ENCODE data around the gene MARF1.

The MARF1 gene

GRCh38 chr16:15587152-15587825 lies 55.7 kb downstream of the MARF1 start:
- Histone ChIP-seq H3K9me3 (ENCODE audit: control insufficient read depth in 2 of 2, low read length in 2 of 2) (peaks cover 0 to 3% of the 10 kb centered on the region in 2 donors), H3K27me3 (ENCODE audit: control insufficient read depth in 2 of 2, insufficient read depth in 2 of 2, low read length in 2 of 2) (no peaks in the 10 kb centered on the region), H3K9ac (ENCODE audit: low read depth in 1 of 2, low read length in 2 of 2) (no peak overlapping the region), H3K27ac (ENCODE audit: low read depth in 2 of 2, low read length in 2 of 2) (no peak overlapping the region), H3K4me1 (ENCODE audit: control insufficient read depth in 2 of 2, insufficient read depth in 2 of 2, low read length in 2 of 2) (peaks cover 11% of the 10 kb centered on the region in 2 donors), H3K36me3 (ENCODE audit: control insufficient read depth in 2 of 2, insufficient read depth in 2 of 2, low read length in 2 of 2) (peaks cover 7 to 12% of the 10 kb centered on the region in 2 donors), H3K4me3 (ENCODE audit: low read length in 2 of 2) (no peak overlapping the region)

GRCh38 chr16:15586716-15587115 lies 56.2 kb downstream of the MARF1 start:
- Histone ChIP-seq H3K4me1 (ENCODE audit: control insufficient read depth in 2 of 2, insufficient read depth in 2 of 2, low read length in 2 of 2) (peaks cover 8 to 11% of the 10 kb centered on the region in 2 donors), H3K27me3 (ENCODE audit: control insufficient read depth in 2 of 2, insufficient read depth in 2 of 2, low read length in 2 of 2) (no peaks in the 10 kb centered on the region), H3K27ac (ENCODE audit: low read depth in 2 of 2, low read length in 2 of 2) (no peak overlapping the region), H3K36me3 (ENCODE audit: control insufficient read depth in 2 of 2, insufficient read depth in 2 of 2, low read length in 2 of 2) (peaks cover 7 to 12% of the 10 kb centered on the region in 2 donors), H3K4me3 (ENCODE audit: low read length in 2 of 2) (no peak overlapping the region), H3K9me3 (ENCODE audit: control insufficient read depth in 2 of 2, low read length in 2 of 2) (peaks cover 0 to 3% of the 10 kb centered on the region in 2 donors), H3K9ac (ENCODE audit: low read depth in 1 of 2, low read length in 2 of 2) (no peak overlapping the region)

GRCh38 chr16:15585956-15586355 lies 57.0 kb downstream of the MARF1 start:
- Histone ChIP-seq H3K27ac (ENCODE audit: low read depth in 2 of 2, low read length in 2 of 2) (no peak overlapping the region), H3K9ac (ENCODE audit: low read depth in 1 of 2, low read length in 2 of 2) (no peak overlapping the region), H3K9me3 (ENCODE audit: control insufficient read depth in 2 of 2, low read length in 2 of 2) (peaks cover 0 to 3% of the 10 kb centered on the region in 2 donors), H3K27me3 (ENCODE audit: control insufficient read depth in 2 of 2, insufficient read depth in 2 of 2, low read length in 2 of 2) (no peaks in the 10 kb centered on the region), H3K36me3 (ENCODE audit: control insufficient read depth in 2 of 2, insufficient read depth in 2 of 2, low read length in 2 of 2) (peaks cover 7 to 12% of the 10 kb centered on the region in 2 donors), H3K4me1 (ENCODE audit: control insufficient read depth in 2 of 2, insufficient read depth in 2 of 2, low read length in 2 of 2) (peaks cover 5 to 12% of the 10 kb centered on the region in 2 donors), H3K4me3 (ENCODE audit: low read length in 2 of 2) (no peak overlapping the region)

- no peak overlapping the region for H3K27ac ChIP-seq (ENCODE audit: low read depth in 2 of 2, low read length in 2 of 2)
- peaks cover 10 to 11% of the 10 kb centered on the region in 2 donors for H3K4me1 ChIP-seq (ENCODE audit: control insufficient read depth in 2 of 2, insufficient read depth in 2 of 2, low read length in 2 of 2)
- peaks cover 7% of the 10 kb centered on the region in 2 donors for H3K36me3 ChIP-seq (ENCODE audit: control insufficient read depth in 2 of 2, insufficient read depth in 2 of 2, low read length in 2 of 2)
- H3K27me3 ChIP-seq (ENCODE audit: control insufficient read depth in 2 of 2, insufficient read depth in 2 of 2, low read length in 2 of 2), result no peaks in the 10 kb centered on the region
- H3K9ac ChIP-seq (ENCODE audit: low read depth in 1 of 2, low read length in 2 of 2), result no peak overlapping the region
- H3K9me3 ChIP-seq (ENCODE audit: control insufficient read depth in 2 of 2, low read length in 2 of 2), result peaks cover 0 to 3% of the 10 kb centered on the region in 2 donors
- H3K4me3 ChIP-seq (ENCODE audit: low read length in 2 of 2), result no peak overlapping the region
These were observed 59.4 kb downstream of the MARF1 start for GRCh38 chr16:15583526-15583925.

GRCh38 chr16:15581127-15581815 lies 61.7 kb downstream of the MARF1 start:
- Histone ChIP-seq H3K27ac (ENCODE audit: low read depth in 2 of 2, low read length in 2 of 2) (no peak overlapping the region), H3K9ac (ENCODE audit: low read depth in 1 of 2, low read length in 2 of 2) (no peak overlapping the region), H3K4me1 (ENCODE audit: control insufficient read depth in 2 of 2, insufficient read depth in 2 of 2, low read length in 2 of 2) (peaks cover 18 to 25% of the 10 kb centered on the region in 2 donors), H3K4me3 (ENCODE audit: low read length in 2 of 2) (no peak overlapping the region), H3K27me3 (ENCODE audit: control insufficient read depth in 2 of 2, insufficient read depth in 2 of 2, low read length in 2 of 2) (no peaks in the 10 kb centered on the region), H3K36me3 (ENCODE audit: control insufficient read depth in 2 of 2, insufficient read depth in 2 of 2, low read length in 2 of 2) (no peaks in the 10 kb centered on the region), H3K9me3 (ENCODE audit: control insufficient read depth in 2 of 2, low read length in 2 of 2) (peaks cover 0 to 2% of the 10 kb centered on the region in 2 donors)

GRCh38 chr16:15578824-15579223 lies 64.1 kb downstream of the MARF1 start:
- H3K4me3 ChIP-seq (ENCODE audit: low read length in 2 of 2), result no peak overlapping the region
- H3K9ac ChIP-seq (ENCODE audit: low read depth in 1 of 2, low read length in 2 of 2), result no peak overlapping the region
- peak overlapping the region; percentile 87 to 97 for H3K27ac ChIP-seq (ENCODE audit: low read depth in 2 of 2, low read length in 2 of 2)
- no peaks in the 10 kb centered on the region for H3K36me3 ChIP-seq (ENCODE audit: control insufficient read depth in 2 of 2, insufficient read depth in 2 of 2, low read length in 2 of 2)
- H3K4me1 ChIP-seq (ENCODE audit: control insufficient read depth in 2 of 2, insufficient read depth in 2 of 2, low read length in 2 of 2), result peaks cover 18 to 31% of the 10 kb centered on the region in 2 donors
- H3K27me3 ChIP-seq (ENCODE audit: control insufficient read depth in 2 of 2, insufficient read depth in 2 of 2, low read length in 2 of 2), result no peaks in the 10 kb centered on the region
- no peaks in the 10 kb centered on the region for H3K9me3 ChIP-seq (ENCODE audit: control insufficient read depth in 2 of 2, low read length in 2 of 2)

- Histone ChIP-seq H3K4me3 (ENCODE audit: low read length in 2 of 2) (peak overlapping the region; percentile 48 to 64), H3K27me3 (ENCODE audit: control insufficient read depth in 2 of 2, insufficient read depth in 2 of 2, low read length in 2 of 2) (no peaks in the 10 kb centered on the region), H3K9ac (ENCODE audit: low read depth in 1 of 2, low read length in 2 of 2) (peak overlapping the region; percentile 38 to 48), H3K4me1 (ENCODE audit: control insufficient read depth in 2 of 2, insufficient read depth in 2 of 2, low read length in 2 of 2) (peaks cover 24 to 34% of the 10 kb centered on the region in 2 donors), H3K9me3 (ENCODE audit: control insufficient read depth in 2 of 2, low read length in 2 of 2) (no peaks in the 10 kb centered on the region), H3K36me3 (ENCODE audit: control insufficient read depth in 2 of 2, insufficient read depth in 2 of 2, low read length in 2 of 2) (no peaks in the 10 kb centered on the region), H3K27ac (ENCODE audit: low read depth in 2 of 2, low read length in 2 of 2) (peak overlapping the region; percentile 93 to 97)
These were observed 65.7 kb downstream of the MARF1 start for GRCh38 chr16:15576960-15577958.

- H3K36me3 ChIP-seq (ENCODE audit: control insufficient read depth in 2 of 2, insufficient read depth in 2 of 2, low read length in 2 of 2), result no peaks in the 10 kb centered on the region
- H3K27ac ChIP-seq (ENCODE audit: low read depth in 2 of 2, low read length in 2 of 2), result peak overlapping the region; percentile 93 to 97
- H3K9me3 ChIP-seq (ENCODE audit: control insufficient read depth in 2 of 2, low read length in 2 of 2), result no peaks in the 10 kb centered on the region
- no peak overlapping the region for H3K9ac ChIP-seq (ENCODE audit: low read depth in 1 of 2, low read length in 2 of 2)
- no peak overlapping the region for H3K4me3 ChIP-seq (ENCODE audit: low read length in 2 of 2)
- no peaks in the 10 kb centered on the region for H3K27me3 ChIP-seq (ENCODE audit: control insufficient read depth in 2 of 2, insufficient read depth in 2 of 2, low read length in 2 of 2)
- H3K4me1 ChIP-seq (ENCODE audit: control insufficient read depth in 2 of 2, insufficient read depth in 2 of 2, low read length in 2 of 2), result peaks cover 33 to 40% of the 10 kb centered on the region in 2 donors
These were observed 67.5 kb downstream of the MARF1 start for GRCh38 chr16:15575293-15576049.

GRCh38 chr16:15574614-15574948 lies 68.4 kb downstream of the MARF1 start:
- H3K9ac ChIP-seq (ENCODE audit: low read depth in 1 of 2, low read length in 2 of 2), result no peak overlapping the region
- H3K27ac ChIP-seq (ENCODE audit: low read depth in 2 of 2, low read length in 2 of 2), result no peak overlapping the region
- no peaks in the 10 kb centered on the region for H3K9me3 ChIP-seq (ENCODE audit: control insufficient read depth in 2 of 2, low read length in 2 of 2)
- no peaks in the 10 kb centered on the region for H3K27me3 ChIP-seq (ENCODE audit: control insufficient read depth in 2 of 2, insufficient read depth in 2 of 2, low read length in 2 of 2)
- no peak overlapping the region for H3K4me3 ChIP-seq (ENCODE audit: low read length in 2 of 2)
- H3K4me1 ChIP-seq (ENCODE audit: control insufficient read depth in 2 of 2, insufficient read depth in 2 of 2, low read length in 2 of 2), result peaks cover 30 to 37% of the 10 kb centered on the region in 2 donors
- H3K36me3 ChIP-seq (ENCODE audit: control insufficient read depth in 2 of 2, insufficient read depth in 2 of 2, low read length in 2 of 2), result no peaks in the 10 kb centered on the region

Measured in mucosa of rectum (tissue), 2 donors.